HG02642 (cell line): ENCODE results near the gene MATN4.

Experiments used
- ATAC-seq: cut with Tn5 transposase; IDR thresholded peaks from one replicate; pipeline ENCODE4 v1.9.1; 2021; ENCODE audit warnings: mild to moderate bottlenecking; ENCODE audit not compliant: unreplicated experiment, poor library complexity

MATN4 gene

DNA sequence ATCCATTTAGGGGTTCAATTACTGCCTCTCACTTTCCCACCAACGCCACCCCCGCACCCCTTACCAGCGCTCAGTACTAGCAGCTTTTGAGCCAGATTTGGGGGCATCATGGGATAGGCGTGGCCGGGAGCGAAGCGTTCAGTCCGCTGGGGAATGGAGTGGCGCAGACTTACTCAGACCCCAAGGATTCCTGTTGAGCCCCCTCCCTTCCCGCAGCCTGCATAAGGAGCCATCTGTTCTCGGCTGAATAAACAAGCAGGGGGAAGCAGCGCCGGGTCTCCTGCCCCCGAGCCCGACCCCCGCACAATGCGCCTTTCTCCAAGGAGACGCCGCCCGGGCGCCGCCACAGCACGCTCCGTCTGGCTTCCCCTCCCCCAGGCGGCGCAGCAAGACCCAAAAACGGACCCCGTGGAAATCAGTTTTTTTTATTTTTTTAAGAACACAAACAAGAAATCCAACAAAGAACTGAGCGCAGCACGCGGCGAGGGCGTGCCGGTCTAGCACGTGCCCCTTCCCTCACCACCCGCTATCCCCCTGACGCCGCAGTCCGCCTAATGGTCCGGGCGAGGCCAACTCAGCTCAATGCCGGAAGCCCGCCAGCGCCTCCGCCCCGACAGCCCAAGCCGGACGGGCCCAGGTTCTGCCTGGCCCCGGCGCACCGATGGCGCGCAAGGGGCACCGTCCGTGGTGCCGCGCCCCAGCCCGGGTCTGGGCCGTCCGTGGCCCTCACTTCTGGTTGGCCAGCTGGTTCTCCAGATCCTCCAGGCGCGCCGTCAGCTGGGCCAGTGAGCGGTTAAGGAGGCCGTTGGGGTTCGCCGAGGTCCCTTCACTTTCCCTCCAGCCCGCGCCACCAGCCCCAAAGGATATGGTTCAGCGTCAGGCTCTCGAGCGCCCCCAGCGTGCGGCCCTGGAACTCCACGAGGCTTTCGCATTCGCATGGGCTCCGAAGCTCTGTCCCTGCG lies 14.8 kb downstream of the MATN4 start:
- ATAC-seq: no peak

DNA sequence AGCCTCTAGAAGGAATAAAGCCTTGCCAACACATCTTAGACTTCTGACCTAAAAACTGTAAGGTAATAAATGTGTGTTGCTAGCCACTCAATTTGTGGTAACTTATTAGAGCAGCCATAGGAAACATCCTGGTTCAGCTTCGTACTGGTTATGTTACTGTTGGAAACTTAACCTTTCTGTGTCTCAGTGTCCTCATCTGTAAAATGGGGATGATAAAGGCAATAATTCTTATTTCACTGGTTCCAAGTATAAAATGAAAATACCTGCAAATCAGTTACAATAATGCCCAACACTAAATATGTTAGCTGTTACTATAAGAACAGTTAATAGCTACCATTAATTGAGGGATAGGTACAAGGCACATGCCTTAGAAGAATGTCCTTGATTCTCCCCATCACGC lies 15.8 kb downstream of the MATN4 start:
- ATAC-seq: no peak

DNA sequence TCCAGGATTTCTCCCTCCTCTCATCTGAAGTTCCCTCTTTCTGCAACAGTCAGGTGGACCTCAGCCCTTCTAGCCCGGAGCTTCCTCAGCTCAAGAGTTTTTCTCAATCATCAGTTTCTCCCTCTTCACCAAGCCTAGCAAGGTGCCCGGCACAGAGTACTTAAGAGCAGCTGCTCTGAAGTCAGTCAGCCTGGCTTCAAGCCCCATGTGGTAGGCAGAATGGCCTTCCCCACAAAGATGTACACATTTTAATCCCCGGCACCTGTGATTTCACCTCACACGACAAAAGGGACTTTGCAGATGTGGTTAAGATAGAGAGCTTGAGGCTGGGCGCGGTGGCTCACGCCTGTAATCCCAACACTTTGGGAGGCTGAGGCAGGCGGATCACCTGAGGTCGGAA lies 16.6 kb downstream of the MATN4 start:
- no peak for ATAC-seq

DNA sequence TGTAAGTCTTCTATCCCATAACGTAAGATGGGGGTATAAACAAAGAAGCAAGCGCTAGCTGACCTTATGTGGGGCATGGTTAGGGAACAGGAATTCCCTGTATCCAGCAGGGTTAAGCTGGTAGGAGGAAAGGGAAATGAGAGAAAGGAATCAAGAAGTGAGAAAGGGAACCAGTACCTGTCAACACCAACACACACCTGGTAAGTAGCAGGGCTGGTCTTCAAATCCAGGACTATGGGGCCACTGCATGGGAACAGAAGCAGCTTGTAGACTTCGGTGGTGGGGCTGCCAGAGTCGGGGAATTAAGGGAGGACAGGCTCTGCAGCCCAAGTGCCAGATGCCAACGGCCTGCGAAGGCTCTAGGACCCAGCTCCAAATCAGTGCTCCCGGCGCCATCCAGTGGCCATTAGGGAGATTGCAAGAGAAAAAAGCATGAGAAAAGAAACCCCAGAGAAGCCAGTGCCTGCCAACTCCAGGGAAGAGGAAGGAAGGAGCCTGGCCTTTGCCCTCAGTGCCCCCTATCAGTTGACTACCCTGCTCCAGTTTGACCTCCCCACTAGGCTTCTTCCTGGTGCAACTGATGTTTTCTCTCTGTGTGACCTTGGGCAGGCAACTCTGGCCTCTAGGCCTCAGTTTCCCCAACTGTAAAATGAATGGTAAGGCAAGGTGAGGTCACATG lies 17.3 kb downstream of the MATN4 start:
- no peak for ATAC-seq

DNA sequence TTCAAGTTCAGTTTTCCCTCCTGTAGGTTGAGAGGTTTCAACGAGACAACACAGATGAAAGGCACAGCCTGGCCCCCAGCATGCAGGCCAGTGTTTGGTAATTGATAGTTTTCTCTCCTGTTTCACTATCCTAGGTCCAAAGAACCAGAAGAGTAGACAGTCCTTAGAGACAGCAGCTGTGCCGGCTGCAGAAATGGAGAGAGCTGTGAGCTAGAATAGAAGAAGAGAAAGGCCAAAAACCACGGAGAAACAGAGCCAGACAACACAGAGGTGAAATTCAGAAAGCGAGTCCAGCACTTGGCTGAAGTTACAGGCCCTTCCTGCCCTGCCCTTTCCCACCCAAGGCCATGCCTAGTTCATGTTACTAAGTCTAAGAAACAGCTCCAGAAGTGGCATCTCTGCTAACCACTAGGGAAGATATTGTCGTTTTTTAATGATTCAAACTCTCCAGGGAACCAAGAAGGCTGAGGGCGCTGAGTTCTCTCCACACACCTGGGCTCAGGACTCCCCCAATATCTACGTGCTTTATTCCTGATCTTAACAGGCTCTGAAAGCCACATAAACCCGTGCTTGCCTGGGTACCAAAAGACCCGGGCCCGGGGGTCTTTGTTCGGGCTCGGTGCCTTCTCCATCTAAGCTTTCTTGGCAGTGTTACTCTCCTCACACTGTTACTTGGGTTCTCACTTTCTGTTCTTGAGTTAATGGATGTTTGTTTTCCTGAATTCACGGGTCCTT lies 18.0 kb downstream of the MATN4 start:
- no peak for ATAC-seq

DNA sequence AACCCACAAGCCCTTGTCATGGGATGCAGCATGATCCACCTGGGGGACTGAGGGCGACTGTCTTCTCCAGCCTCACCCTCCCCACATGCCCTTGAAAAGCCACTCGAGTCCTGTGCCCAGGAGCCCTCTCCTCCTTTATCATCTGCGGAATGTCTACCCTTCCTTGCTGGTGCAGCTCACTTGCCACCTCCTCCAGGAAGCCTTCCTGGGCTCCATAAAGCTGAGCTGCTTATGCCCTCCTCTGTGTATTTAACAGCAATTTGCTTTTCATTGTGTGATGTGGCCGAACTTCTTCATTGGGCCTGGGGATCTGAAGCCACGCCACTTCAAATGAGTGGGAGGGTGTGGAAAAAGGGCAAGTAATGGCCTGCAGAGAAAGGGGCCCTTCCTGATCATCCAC lies 19.2 kb downstream of the MATN4 start:
- ATAC-seq: no peak

DNA sequence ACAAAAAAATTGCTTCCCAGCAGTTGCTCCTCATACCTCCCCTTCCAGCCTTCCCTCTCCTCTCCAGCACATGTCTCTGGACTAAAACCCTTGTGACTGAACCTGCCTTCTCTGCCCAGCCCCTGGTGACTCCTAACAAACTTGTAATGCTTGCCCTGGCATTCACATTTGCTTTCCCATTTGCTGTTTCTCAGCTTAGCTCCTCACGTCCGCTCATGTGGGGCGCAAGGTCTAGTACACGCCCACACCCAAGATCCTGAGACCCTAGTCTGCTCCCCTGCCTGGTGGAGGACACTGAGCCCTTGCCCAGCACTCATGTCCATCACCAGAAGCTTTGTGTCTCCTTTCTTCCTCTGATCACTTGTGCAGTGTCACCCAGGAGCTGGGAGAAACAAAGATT lies 19.7 kb downstream of the MATN4 start:
- no peak for ATAC-seq

DNA sequence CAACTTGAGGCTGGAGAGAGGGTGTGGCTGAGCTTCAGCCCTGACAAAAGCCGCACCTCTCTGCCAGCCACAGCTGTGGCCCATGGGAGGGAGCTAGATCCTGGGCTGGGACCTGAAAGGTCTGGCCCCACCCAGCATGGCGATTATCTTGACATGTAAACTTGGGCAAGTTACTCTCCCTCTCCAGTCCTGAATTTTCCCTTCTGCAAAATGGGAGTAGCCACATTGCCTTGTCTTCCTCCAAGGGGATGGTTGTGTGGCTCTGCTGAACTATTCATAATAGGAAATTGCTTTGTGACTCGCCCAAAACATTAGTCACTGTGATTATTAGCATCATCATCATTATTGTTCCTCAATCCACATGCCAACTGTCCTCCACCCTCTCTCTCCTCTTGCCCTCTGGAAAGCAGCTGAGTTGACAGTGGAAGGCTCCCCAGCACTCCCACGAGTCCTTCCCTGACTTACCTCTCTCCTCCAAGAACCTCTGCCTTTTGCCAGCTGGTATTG lies 24.5 kb downstream of the MATN4 start:
- ATAC-seq: no peak

DNA sequence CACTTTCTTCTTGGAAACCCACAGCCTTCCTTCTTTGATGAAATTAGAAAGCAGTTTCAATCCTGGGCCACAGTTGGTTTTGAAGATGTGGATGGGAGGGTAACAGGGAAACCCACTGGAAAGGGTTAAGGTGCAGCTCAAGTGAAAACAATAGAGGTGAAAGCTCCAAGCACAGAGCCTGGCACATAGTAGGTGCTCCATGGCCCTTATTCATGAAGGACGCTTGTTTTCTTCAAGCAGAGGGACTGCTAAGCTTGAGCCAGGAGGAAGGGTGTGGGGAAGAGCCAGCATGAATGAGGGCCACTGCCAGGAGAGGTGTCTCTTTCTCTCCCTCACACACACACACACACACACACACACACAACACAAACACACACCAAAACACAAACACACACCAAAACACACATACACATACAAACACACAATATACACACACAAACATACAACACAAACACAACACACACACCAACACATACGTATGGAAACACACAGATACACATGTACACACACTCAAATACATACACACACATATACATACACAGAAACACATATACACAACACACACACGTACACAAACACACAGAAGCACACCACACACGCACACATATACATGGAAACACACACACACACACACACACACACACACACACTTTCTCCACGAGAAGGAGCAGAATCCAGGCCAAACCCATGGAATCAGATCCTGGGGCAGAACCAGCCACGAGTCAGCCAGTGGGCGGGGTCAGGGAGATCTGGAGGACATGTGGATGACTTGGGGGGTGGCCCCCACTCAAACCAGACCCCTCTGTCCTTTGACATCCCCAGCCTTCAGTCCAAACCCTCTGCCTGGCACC lies 25.2 kb downstream of the MATN4 start:
- no peak for ATAC-seq

DNA sequence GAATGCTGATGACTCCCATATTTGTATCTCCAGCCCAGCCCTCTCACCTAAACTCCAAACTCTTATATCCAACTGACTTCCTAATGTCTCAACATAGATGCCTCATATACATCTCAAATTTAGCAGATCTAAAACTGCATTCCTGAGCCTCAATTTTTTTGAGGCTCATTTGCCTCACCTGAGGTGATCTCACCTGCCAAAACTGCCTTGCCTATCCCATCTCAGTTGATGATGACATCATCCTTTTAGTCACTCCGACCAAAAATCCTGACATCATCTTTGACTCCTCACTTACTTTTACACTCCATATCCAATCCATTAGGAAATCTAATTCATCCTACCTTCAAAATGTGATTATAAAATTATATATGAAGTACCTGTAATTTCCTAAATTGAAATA lies 28.1 kb downstream of the MATN4 start:
- no peak for ATAC-seq

DNA sequence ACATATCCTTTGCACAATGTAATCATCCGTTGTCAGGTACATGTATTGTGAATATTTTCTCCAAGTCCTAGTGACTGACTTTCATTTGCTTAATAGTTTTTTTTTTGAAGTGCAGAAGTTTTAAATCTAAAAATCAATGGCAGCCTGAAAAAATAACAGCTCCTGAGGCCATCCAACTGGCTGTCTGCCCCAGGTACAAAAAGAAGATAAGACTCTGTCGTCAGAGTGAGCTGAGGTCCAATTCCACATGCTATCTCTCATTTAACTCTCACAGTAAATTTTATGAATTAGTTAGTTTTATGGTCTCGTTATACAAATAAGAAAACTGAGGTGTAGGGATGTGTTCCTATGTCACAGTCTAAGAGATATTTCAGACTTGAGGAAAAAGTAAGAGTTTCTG lies 32.8 kb downstream of the MATN4 start:
- no peak for ATAC-seq

DNA sequence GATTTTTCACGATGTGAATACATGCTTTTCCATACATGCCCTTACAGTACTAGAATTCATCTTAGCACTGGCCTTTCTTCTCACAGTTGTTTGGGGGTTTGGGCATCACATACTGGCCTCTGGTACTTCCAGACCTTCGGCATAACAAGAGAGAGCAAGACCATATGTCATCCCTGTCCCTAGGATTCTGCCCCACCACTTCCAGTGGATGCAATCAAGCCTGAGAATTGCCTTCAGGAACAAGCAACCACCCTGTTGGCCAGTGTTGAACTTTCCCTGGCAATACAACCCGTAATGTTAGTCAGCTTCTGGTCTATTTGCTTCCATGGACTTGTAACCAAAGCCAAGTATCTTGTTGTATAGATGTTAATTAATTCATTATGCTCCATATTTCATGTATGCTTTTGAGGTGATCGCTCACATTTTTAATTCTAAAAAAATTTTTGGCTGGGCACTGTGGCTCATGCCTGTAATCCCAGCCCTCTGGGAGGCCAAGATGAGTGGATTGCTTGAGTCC lies 38.3 kb downstream of the MATN4 start:
- no peak for ATAC-seq

DNA sequence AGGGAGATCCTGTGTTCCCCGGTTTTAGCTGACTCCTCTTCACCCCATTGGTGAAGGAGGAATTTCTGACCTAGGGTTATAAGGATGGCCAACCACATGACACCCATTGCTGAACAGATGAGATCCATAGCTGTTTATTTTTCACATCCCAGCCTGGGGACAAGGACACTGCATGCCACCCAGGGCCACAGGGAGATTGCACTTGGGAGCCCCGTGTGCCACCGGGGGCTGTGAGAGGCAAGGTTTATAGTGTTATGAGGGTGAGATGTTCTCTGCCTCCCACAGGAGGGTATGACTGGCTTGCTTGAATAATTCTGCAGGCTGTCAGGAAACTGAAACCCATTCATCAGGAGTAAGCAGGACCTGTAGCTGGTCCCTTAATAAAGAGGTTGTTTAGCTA lies 39.0 kb downstream of the MATN4 start:
- ATAC-seq: no peak

DNA sequence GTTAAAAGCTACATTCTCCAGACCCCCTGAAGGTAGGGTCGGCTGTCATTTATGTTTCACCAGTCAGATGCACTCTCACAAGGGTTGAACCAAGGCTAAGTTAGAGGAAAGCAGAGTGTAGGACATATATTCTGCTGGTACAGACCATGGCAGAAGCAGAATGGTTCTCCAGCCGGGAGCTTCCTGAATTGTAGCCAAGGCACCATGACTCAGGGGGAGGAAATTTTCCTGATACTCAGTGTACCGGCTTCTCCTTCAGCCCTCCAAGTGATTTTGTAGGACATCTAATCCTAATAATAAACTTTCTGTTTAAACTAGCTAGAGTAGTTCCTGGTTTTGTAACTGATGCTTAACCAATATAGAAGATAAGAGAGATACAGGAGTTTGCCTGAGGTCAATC lies 39.6 kb downstream of the MATN4 start:
- ATAC-seq: no peak

DNA sequence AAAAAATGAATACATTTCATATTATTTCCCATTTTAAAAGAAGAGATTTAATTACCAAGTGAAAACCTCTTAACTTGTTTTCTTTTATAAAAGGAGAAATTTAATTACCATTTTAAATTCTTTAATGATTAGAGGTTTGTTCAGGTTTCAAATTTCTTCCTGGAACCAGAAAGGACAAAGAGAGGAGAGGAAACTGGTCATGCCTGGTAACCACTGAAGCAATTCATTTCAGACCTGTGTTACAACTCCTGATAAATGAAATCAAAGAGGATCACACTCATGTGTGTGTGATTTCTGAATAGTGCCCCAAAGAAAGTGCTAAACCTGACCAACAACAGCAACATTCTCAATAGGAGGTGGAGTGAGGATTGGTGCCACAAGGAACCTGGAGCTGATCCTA lies 41.1 kb downstream of the MATN4 start:
- no peak for ATAC-seq

DNA sequence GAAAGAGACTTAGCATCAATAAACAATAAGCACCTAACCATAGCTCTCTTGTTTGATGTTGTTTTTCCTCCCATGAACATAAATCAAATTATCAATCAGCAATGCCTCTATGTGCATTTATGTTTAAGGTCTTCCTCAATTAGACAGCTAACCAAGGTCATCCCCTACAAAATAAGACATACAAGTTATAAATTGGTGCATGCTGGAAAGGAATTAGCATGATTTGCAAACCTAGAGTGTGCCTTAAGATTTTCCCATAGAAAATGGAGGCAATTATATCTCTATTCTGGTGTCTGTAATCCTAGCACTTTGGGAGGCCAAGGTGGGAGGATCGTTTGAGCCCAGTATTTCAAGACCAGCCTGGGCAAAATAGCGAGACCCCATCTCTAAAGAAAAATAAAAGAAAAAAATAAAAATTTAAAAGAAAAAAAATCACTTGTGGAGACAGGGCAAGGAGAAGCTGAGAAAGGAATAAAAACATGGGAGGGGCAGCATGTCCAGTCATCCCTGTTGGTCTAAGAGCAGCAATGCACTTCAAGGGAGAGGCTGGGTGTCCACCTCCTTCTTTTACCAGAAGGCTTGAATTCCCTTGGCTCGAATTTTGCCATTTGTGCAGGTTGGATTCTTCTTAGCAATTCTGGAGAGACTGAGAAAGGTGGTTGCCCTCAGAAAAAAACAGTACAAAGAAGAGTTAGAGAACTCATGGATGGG lies 44.4 kb downstream of the MATN4 start:
- no peak for ATAC-seq

DNA sequence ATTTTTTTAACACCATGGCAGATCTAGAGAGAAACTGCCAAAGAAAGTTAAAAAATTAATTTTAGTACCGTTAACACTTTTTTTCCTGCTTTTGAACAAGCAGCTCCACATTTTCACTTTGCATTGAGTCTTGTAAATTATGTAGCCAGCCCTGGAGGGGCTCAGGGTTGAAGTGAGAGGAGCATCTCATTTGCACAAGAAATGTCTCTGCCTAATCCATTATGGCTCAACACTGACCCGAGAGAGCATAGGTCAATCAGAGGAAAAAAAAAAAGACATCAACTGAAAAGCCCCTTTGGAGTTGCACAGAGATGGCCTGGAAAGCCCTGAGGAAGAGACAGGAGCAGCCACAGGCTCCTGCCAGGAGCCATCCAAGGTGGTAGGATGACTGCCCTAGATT lies 49.4 kb downstream of the MATN4 start:
- no peak for ATAC-seq

DNA sequence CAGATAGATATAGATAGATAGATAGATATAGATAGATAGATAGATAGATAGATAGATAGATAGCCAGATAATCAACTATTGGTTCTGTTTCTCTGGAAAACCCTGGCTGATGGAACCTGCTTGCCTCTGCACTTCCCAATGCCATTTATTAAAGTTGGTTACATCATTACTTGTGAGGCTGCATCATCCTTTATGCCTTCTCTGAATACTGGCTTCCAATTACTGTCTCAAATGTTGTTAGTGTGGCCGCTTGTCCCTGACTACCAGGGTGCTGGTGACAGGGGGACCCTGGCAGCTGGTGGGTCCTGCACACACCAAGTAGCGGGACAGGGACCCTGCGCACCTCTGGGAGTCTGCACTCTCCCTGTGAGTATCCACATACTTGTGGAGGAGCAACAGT lies 49.8 kb downstream of the MATN4 start:
- ATAC-seq: no peak

DNA sequence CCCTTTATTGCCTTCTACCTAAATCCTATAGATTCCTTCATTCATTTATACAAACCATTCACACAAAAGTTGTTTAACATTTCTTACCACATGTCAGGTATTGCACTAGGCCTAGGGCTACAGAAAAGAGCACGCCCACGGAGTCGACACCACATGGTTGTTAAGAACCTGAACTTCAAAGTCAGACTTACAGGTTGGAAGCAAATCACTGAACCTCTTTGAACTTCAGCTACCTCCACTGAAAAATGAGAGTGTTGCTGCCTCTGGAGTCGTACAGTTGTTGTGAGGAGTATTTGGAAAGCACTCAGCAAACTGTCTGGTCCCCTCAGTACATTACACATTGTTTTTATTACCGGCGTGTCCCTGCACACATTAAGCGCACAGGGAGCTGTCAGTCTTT lies 50.4 kb downstream of the MATN4 start:
- no peak for ATAC-seq
